Fibroblast of the conjunctiva (primary cell): ENCODE data around the gene SNAP91.
"Not testable (repeated sequence)": the region's sequence is repeated elsewhere in the genome, so short reads cannot be mapped to it uniquely, and the experiment has no call there.

Source experiments
- DNase-seq: peaks from one replicate; pipeline ENCODE4 v3.0.0-alpha.2; 2010; ENCODE audit warnings: low read depth

The SNAP91 gene

GRCh38 chr6:83708970-83709747 lies at the start of gene SNAP91:
Gene SNAP91, minus strand, starts transcription at chr6:83709101. Its CDS starts 1,174 bp downstream, at chr6:83707927.
- no peak for DNase-seq

GRCh38 chr6:83758533-83758932 lies 49.6 kb upstream of the SNAP91 start:
- DNase-seq, result no peak

- DNase-seq, result no peak
Observed at GRCh38 chr6:83757021-83757420, 48.1 kb upstream of the SNAP91 start.

GRCh38 chr6:83756565-83756964 lies 47.7 kb upstream of the SNAP91 start:
- no peak for DNase-seq

GRCh38 chr6:83752375-83752774 lies 43.5 kb upstream of the SNAP91 start:
- not testable (repeated sequence) for DNase-seq

GRCh38 chr6:83741089-83741488 lies 32.2 kb upstream of the SNAP91 start:
- no peak for DNase-seq

- no peak for DNase-seq
Observed at GRCh38 chr6:83735461-83735860, 26.6 kb upstream of the SNAP91 start.

- DNase-seq, result no peak
Observed at GRCh38 chr6:83729871-83730270, 21.0 kb upstream of the SNAP91 start.

GRCh38 chr6:83722876-83723275 lies 14.0 kb upstream of the SNAP91 start:
- DNase-seq, result no peak

- no peak for DNase-seq
Observed at GRCh38 chr6:83717809-83718208, 8.9 kb upstream of the SNAP91 start.

- no peak for DNase-seq
Observed at GRCh38 chr6:83711958-83712357, 3.1 kb upstream of the SNAP91 start.

GRCh38 chr6:83709748-83710050 lies 798 bp upstream of the SNAP91 start:
- DNase-seq, result no peak

- DNase-seq, result no peak
Observed at GRCh38 chr6:83708546-83708969, 343 bp downstream of the SNAP91 start.

- no peak for DNase-seq
Observed at GRCh38 chr6:83707829-83708545, 914 bp downstream of the SNAP91 start.

- no peak for DNase-seq
Observed at GRCh38 chr6:83702749-83703148, 6.2 kb downstream of the SNAP91 start.

- no peak for DNase-seq
Observed at GRCh38 chr6:83702077-83702476, 6.8 kb downstream of the SNAP91 start.

GRCh38 chr6:83696674-83697073 lies 12.2 kb downstream of the SNAP91 start:
- no peak for DNase-seq

GRCh38 chr6:83685481-83685880 lies 23.4 kb downstream of the SNAP91 start:
- no peak for DNase-seq

GRCh38 chr6:83677791-83678190 lies 31.1 kb downstream of the SNAP91 start:
- DNase-seq, result no peak

- no peak for DNase-seq
Observed at GRCh38 chr6:83637953-83638352, 70.9 kb downstream of the SNAP91 start.

GRCh38 chr6:83636800-83637199 lies 72.1 kb downstream of the SNAP91 start:
- no peak for DNase-seq

- no peak for DNase-seq
Observed at GRCh38 chr6:83633609-83634008, 75.3 kb downstream of the SNAP91 start.

- DNase-seq, result no peak
Observed at GRCh38 chr6:83633149-83633548, 75.8 kb downstream of the SNAP91 start.

- not testable (repeated sequence) for DNase-seq
Observed at GRCh38 chr6:83629908-83630307, 79.0 kb downstream of the SNAP91 start.
